Left renal cortex interstitium (tissue), 4 donors: ENCODE measurements around the gene MT2A. TPM values are rescaled to one million over a fixed set of nuclear protein-coding genes. Genes with fewer than 3 reads are reported as not detected.
"Not testable (repeated sequence)": the region's sequence is repeated elsewhere in the genome, so short reads cannot be mapped to it uniquely, and the experiment has no call there.

Source experiments
- DNase-seq, 4 donors: peaks; one replicate each; pipeline ENCODE4 v3.0.0-alpha.2; 2013; ENCODE audit warnings: low read depth in 4 of 4, low spot score in 2 of 4, missing footprints in 1 of 4
- polyA plus RNA-seq, 4 donors: library from polyadenylated mRNA; unstranded; fragments of 120-200 nt; gene quantifications; one replicate each; pipeline ENCODE4 v1.2.1, GENCODE V29; 2013; ENCODE audit not compliant: insufficient read length in 4 of 4

MT2A gene
- polyA plus RNA-seq, 4 donors = 26.1 to 41.7 (median 31.1) TPM

DNA sequence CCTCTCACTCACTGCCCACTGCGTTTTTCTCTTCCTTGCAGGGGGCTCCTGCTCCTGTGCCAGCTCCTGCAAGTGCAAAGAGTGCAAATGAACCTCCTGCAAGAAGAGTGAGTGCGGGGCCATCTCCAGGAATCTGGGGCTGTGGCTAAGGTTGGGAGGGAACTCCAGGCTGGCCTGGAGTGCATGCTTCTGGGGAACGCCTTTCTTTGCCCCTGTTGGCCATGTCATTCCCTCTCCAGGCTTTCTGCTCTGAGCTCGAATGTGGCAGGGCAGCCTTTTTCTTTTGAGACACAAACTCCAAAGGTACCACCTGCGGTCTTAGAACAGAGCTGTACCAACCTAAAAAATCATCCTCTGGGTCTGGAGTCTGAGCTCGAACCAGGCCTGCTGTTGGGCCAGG lies 9.8 kb downstream of the MT2A start:
- no peak for DNase-seq

- no peak for DNase-seq
Observed at GRCh38 chr16:56620339-56620897, 12.0 kb downstream of the MT2A start.

DNA sequence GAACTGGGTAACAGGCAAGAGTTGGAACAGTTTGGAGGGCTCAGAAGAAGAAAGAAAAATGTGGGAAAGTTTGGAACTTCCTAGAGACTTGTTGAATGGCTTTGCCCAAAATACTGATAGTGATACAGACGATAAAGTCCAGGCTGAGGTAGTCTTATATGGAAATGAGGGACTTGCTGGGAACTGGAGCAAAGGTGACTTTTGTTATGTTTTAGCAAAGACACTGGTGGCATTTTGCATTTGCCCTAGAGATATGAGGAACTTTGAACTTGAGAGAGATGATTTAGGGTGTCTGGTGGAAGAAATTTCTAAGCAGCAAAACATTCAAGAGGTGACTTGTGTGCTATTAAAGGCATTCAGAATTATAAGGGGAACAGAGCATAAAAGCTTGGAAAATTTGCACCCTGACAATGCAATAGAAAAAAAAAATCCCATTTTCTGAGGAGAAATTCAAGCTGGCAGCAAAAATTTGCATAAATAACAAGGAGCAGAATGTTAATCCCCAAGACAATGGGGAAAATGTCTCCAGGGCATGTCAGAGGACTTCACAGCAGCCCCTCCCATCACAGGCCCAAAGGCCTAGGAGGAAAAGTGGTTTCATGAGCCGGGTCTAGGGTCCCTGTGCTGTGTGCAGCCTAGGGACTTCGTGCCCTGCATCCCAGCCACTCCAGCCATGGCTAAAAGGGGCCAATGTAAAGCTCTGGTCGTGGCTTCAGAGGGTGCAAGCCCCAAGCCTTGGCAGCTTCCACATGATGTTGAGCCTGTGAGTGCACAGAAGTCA lies 13.5 kb downstream of the MT2A start:
- DNase-seq = not testable (repeated sequence)

DNA sequence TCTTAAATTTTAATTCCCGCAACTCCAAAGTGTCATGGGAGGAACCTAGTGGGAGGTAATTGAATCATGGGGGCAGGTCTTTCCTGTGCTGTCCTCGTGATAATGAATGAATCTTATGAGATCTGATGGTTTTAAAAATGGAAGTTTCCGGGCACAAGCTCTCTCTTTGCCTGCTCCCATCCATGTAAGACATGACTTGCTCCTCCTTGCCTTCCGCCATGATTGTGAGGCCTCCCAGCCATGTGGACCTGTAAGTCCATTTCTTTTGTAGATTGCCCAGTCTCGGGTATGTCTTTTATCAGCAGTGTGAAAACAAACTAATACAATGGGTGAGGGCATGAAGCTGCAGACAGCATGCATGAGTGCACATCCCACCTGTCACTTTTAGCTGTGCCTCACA lies 14.8 kb downstream of the MT2A start:
- not testable (repeated sequence) for DNase-seq

DNA sequence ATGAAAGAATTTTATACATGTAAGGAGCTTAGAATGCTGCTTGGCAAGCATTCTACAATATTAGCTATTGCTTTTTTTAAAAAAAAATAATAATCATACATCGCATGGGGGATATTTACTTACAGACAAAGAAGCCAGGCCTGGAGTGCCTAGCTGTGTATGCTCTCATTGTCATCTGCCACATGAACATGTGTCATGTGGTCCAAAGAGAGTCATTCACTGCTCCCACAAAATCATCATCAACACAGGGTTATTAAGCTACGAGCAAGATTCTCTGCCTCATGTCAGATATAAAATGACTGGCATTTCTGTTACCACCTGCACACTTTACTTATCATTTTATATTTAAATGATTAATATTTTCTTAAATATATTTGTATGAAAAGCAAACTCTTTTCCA lies 15.3 kb downstream of the MT2A start:
- no peak for DNase-seq

DNA sequence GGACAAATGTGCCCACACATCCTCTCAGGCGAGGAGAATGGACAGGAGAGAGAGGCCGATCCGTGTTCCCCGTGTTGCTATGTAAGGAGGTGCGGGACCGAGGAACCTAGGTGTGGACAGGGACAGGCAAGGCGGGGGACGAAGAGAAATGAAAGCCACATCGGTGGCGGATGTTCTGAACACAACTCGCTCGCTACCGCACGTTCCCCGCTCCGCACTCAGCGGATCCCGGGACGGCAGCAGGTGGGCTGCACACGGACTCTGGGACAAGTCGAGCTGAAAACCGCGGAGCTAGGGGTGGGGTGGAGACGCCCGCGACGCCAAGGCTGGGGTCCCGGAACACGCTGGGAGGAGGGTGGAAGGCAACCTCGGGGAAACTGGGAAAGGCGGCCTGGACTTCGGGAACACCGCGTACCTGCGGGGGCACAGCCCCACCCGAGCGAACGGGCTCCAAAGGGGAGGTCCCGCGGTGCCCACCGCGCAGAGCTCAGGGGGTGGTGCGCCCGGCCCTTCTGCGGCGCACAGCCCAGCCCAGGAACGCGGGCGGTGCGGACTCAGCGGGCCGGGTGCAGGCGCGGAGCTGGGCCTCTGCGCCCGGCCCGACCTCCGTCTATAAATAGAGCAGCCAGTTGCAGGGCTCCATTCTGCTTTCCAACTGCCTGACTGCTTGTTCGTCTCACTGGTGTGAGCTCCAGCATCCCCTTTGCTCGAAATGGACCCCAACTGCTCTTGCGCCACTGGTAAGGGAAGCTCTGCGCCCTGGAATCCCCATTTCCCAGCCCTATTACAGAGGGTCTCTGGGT lies 17.0 kb downstream of the MT2A start, which contains the start of gene MT1E:
Gene MT1E, plus strand, starts transcription at position 642 of the 803 bp plus-strand sequence. Its CDS starts 71 bp downstream, at position 713.
- no peak for DNase-seq

DNA sequence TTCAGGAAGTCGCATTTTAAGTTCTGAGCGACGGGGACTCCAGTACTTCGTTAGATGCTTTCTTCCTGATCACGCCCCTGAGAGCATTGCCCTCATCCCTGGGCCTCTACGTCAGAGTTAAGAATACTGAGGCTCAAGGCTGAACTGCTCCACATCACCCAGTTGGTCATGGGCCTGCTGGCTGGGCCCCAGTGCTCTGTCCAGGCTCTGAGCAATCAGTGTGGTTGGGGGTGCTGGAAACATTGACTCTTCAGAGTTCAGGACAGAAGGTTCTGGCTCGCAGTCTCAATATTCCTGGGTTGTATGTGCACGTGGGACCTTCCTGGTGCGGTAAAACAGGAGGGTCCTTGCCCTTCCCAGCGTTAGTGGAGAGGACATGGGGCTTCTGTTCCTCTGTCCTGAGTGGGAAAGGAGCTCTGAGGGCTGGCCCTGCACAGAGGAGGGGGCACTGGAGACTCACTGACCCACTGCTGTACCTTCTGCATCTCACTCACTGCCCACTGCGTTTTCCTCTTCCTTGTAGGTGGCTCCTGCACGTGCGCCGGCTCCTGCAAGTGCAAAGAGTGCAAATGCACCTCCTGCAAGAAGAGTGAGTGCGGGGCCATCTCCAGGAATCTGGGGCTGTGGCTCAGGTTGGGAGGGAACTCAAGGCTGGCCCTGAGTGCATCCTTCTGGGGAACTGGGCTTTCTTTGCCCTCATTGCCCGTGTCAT lies 17.7 kb downstream of the MT2A start:
- no peak for DNase-seq

- no peak for DNase-seq
Observed at GRCh38 chr16:56626685-56627084, 18.3 kb downstream of the MT2A start.

- DNase-seq = no peak
Observed at GRCh38 chr16:56628486-56629350, 20.3 kb downstream of the MT2A start.

DNA sequence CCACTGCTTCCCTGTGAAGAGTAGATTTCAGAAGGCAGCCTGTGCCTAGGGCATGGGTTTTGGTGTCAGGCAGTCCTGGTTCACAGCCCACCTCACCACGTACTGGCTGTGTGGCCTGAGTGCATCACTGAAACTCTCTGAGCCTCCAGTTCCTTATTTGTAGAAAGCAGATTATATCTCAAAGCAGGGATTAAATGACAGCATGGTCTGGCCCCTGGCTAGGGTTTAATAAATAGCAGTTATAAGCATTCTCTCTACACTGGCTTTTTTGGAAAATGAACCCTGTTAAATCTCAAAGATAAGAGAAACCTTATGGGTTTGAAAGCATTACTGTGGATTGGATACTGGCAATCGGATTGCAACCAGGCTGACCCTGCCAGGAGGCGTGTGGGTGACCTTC lies 21.1 kb downstream of the MT2A start:
- no peak for DNase-seq

- DNase-seq = no peak
Observed at GRCh38 chr16:56630134-56630533, 21.8 kb downstream of the MT2A start.

DNA sequence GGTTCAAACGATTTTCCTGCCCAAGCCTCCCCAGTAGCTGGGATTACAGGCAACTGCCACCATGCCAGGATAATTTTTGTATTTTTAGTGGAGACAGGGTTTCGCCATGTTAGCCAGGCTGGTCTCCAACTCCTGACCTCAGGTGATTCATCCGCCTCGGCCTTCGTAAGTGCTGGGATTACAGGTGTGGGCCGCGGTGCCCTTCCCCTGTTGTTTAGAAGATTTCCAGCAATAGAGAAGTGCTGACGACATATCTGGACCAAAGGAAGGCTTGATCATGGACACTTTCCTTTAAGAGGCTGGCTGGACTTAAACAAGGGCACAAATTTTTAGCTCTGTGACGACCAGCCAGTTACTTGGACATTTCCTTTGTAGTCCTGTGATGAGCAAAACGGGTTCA lies 22.8 kb downstream of the MT2A start:
- no peak for DNase-seq

DNA sequence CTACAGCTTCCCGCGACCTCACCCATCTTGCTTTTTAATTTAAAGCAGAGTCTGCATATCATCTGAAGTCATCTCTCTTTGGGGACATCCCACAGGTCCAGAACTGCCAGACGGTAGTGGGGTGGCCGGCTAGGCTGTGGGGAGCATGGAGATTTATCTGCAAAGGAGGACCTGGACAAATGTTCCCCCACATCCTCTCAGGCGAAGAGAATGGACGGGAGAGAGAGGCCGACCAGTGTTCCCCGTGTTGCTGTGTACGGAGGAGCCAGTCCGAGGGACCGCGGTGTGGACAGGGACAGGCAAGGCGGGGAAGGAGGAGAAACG lies 23.4 kb downstream of the MT2A start:
- DNase-seq = no peak

GRCh38 chr16:56632156-56632847 lies 23.9 kb downstream of the MT2A start, which contains the start of gene MT1M:
TSS of gene MT1M (plus strand) at chr16:56632659. CDS start at chr16:56632732, 73 bp downstream.
- DNase-seq = no peak

DNA sequence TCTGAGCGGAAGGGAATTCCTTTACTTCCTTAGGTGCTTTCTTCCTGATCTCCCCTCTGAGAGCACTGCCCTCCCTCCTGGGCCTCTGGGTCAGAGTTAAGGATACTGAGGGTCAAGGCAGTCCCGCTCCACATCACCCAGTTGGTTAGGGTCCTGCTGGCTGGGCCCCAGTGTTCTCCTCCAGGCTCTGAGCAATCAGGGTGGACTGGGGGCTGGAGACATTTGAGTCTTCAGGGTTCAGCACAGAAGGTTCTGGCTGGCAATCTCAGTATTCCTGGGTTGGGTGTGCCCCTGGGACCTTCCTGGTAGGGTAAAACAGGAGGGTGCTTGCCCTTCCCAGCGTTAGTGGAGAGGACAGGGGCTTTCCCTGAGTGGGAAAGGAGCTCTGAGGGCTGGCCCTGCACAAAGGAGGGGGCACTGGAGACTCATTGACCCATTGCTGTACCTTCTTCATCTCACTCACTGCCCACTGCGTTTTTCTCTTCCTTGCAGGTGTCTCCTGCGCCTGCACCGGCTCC lies 24.5 kb downstream of the MT2A start:
- no peak for DNase-seq

- no peak for DNase-seq
Observed at GRCh38 chr16:56633535-56633934, 25.2 kb downstream of the MT2A start.

- no peak for DNase-seq
Observed at GRCh38 chr16:56634715-56635440, 26.5 kb downstream of the MT2A start.

DNA sequence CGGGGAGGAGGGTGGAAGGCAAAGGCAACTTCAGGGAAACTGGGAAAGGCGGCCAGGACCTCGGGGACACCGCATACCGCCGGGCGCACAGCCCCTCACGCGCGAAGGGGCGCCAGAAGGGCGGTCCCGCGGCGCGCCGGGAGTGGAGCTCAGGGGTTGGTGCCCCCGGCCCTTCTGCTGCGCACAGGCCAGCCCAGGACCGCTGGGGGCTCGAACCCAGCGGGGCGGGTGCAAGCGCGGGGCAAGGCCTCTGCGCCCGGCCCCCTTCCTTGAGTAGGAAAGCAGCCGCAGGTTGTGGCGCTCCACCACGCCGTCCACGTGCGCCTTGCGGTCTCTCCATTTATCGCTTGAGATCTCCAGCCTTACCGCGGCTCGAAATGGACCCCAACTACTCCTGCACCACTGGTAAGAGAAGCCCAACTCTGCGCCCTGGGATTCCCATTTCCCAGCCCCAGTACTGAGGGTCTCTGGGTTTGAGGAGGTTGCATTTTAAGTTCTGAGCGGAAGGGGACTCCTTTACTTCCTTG lies 27.1 kb downstream of the MT2A start:
- DNase-seq = no peak
